Liver (tissue), 9 donors: ENCODE results near the gene NFATC1. TPM values are rescaled to one million over a fixed set of nuclear protein-coding genes. Genes with fewer than 3 reads are reported as not detected.

Source experiments
- DNase-seq: peaks from one replicate; pipeline ENCODE4 v3.0.0-alpha.2; 2017; ENCODE audit warnings: low spot score
- H3K27ac ChIP-seq, 2 donors: one replicate each; pipeline ENCODE4 v1.7.0; 2013; ENCODE audit warnings: inconsistent platforms in 2 of 2, low read length in 2 of 2, control low read depth in 1 of 2, low read depth in 1 of 2, mild to moderate bottlenecking in 1 of 2
- H3K27me3 ChIP-seq, 4 donors: one replicate each; pipeline versions ENCODE4 v1.6.1 to v1.7.0; 2013; ENCODE audit warnings: low read length in 3 of 4, inconsistent platforms in 1 of 4, mild to moderate bottlenecking in 1 of 4, moderate library complexity in 1 of 4; ENCODE audit not compliant: control insufficient read depth in 4 of 4, insufficient read depth in 4 of 4
- H3K36me3 ChIP-seq, 4 donors: one replicate each; pipeline versions ENCODE4 v1.6.1 to v1.7.0; 2013; ENCODE audit warnings: low read length in 3 of 4, mild to moderate bottlenecking in 3 of 4, low read depth in 1 of 4, moderate library complexity in 1 of 4; ENCODE audit not compliant: control insufficient read depth in 4 of 4, insufficient read depth in 3 of 4
- H3K4me1 ChIP-seq, 4 donors: one replicate each; pipeline versions ENCODE4 v1.6.1 to v1.7.0; 2013; ENCODE audit warnings: low read length in 3 of 4, mild to moderate bottlenecking in 3 of 4, moderate library complexity in 1 of 4; ENCODE audit not compliant: control insufficient read depth in 4 of 4, insufficient read depth in 4 of 4
- H3K4me3 ChIP-seq, 3 donors: one replicate each; pipeline versions ENCODE4 v1.6.1 to v1.7.0; 2013; ENCODE audit warnings: low read length in 3 of 3, control low read depth in 1 of 3, low read depth in 1 of 3, mild to moderate bottlenecking in 1 of 3
- H3K9ac ChIP-seq, 2 donors: one replicate each; pipeline ENCODE4 v1.7.0; 2013; ENCODE audit warnings: low read length in 2 of 2, mild to moderate bottlenecking in 2 of 2, moderate library complexity in 2 of 2, control low read depth in 1 of 2, low read depth in 1 of 2
- H3K9me3 ChIP-seq, 4 donors: one replicate each; pipeline versions ENCODE4 v1.6.1 to v1.7.0; 2013; ENCODE audit warnings: low read length in 3 of 4; ENCODE audit not compliant: control insufficient read depth in 4 of 4
- EGR1 ChIP-seq, 2 donors: IDR thresholded peaks; 2 replicates each; pipeline ENCODE4 v1.6.1; 2016 to 2018; ENCODE audit warnings: antibody characterized with exemption in 2 of 2, low read depth in 2 of 2
- HNF4A ChIP-seq, 2 donors: conservative IDR thresholded peaks; 2 replicates each; pipeline ENCODE4 v1.6.1; 2016; ENCODE audit warnings: antibody characterized with exemption in 2 of 2, mild to moderate bottlenecking in 2 of 2
- SP1 ChIP-seq: IDR thresholded peaks from 2 replicates; pipeline ENCODE4 v1.6.1; 2018; ENCODE audit warnings: antibody characterized with exemption, mild to moderate bottlenecking
- WGBS: extraction: QIAGEN DNeasy Blood & Tissue Kit; methylation state at CpG from one replicate; pipeline ENCODE4 v1.1.7; 2013; 5-methylcytosine and 5-hydroxymethylcytosine counted together
- polyA plus RNA-seq, 2 donors: library from polyadenylated mRNA; stranded (reverse) in 1 of 2; unstranded in 1 of 2; fragments of 200-250 nt in 1 of 2; fragments of >200 nt in 1 of 2; fragmentation: Nextera tagmentation in 1 of 2; extraction: Ambion mirVana in 1 of 2; gene quantifications; one replicate each; pipeline versions ENCODE4 v1.2.1 to v1.2.3, GENCODE V29; 2013 to 2015
- total RNA-seq, 2 donors: library from RNA; depleted of rRNA; stranded (reverse); fragments of >200 nt; gene quantifications; one replicate each; pipeline ENCODE4 v1.2.3, GENCODE V29; 2014
- TF ChIP-seq, protein P1 (sequence below): fragments of 150-350 bp; IDR thresholded peaks from 2 replicates; pipeline ENCODE4 v1.5.1; 2017; ENCODE audit warnings: improper control_type of control experiment, low read depth, low read length; ENCODE audit not compliant: missing input control
- TF ChIP-seq, protein P2 (sequence below): IDR thresholded peaks from 2 replicates; pipeline ENCODE4 v1.6.1; 2016; ENCODE audit warnings: antibody characterized with exemption
- donor health status: healthy.
- donor health status: healthy.
- donor health status: healthy.
- donor health status: healthy.
- donor health status: healthy.

The NFATC1 gene
- total and polyA plus RNA-seq, 4 donors, result 0.57 to 2.2 (median 1.3) TPM

DNA sequence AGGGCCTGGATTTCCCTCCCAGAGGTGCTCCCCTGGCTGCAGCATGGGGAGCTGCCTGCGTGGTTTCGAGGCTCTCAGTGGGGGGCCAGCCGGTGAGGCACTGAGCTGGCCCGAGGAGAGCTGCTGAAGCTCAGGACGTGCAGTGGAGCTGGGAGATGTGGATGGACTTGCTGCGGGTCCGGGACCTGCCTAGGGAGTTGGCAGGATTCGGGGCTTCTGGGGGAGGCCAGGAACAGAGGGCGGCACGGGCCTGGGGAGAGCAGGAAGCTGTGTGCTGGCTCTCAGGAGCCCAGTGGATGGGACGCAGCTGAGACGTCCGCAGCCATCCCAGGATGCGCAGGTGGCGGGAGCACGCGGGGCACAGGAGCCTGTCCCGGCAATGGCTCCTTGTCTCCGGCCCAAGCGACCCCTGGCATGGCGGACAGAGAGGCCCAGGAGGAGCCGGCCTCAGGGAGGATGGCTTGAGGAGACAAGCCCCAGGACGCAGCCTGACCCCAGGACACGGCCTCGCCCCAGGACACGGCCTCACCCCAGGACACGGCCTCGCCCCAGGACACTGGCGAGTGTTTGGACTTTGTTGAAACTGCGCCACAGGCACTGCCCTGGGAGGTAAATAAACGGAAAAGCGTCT is 116.1 kb downstream of the NFATC1 start:
- WGBS, result 82% methylated on average over 32 of the region's 32 CpGs
- Histone ChIP-seq H3K27me3 (no peaks in the 10 kb centered on the region), H3K36me3 (no peaks in the 10 kb centered on the region), H3K4me1 (peaks cover 0 to 12% (median 2%) of the 10 kb centered on the region in 4 donors), H3K9me3 (no peaks in the 10 kb centered on the region), H3K4me3 (no peak overlapping the region), H3K9ac (no peak overlapping the region), H3K27ac (no peak overlapping the region)
- DNase-seq, result no peak
- TF ChIP-seq, protein P1, sequence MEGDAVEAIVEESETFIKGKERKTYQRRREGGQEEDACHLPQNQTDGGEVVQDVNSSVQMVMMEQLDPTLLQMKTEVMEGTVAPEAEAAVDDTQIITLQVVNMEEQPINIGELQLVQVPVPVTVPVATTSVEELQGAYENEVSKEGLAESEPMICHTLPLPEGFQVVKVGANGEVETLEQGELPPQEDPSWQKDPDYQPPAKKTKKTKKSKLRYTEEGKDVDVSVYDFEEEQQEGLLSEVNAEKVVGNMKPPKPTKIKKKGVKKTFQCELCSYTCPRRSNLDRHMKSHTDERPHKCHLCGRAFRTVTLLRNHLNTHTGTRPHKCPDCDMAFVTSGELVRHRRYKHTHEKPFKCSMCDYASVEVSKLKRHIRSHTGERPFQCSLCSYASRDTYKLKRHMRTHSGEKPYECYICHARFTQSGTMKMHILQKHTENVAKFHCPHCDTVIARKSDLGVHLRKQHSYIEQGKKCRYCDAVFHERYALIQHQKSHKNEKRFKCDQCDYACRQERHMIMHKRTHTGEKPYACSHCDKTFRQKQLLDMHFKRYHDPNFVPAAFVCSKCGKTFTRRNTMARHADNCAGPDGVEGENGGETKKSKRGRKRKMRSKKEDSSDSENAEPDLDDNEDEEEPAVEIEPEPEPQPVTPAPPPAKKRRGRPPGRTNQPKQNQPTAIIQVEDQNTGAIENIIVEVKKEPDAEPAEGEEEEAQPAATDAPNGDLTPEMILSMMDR, result no peak

DNA sequence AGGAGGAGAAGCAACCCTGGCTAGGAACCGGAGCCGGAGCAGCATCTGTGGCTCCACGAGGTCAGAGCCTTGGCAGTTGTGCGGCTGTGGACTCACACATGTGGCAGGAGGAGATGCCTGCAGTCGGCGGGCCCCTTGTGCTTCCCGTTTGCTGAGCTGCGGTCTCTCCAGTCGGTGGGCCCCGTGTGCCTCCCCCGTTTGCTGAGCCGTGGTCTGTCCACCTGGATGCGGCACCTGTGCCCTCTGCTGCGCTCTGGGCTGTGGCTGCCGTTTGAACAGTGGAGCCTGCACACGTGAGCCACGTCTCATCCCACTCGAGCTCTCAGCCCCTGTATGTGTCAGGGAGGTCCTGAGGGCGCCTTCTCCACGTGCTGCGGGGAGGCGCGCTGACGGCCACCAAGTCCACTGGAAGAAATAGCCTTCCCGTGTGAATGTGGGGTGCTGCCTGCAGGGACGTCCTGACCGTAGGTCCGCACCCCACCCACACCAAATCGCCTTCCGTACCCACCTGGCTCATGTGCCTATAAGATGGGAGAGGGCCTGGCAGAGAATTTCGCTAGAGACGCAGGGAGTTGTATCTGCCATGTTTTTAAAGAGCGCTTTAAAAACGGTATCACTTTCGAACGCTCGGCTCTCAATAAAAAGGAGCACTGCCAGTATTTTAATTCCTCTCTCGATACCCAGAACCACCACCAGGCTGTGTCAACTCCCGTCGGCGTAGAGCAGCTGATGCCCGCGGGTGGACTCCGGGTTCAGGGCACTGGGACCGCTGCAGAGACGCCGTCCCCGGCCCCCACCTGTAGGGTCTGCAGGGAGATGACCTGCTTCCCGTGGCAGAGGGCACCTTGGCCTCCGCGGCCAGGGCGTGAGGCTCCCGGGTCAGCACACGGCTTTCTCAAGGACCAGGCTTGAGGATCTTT is 117.0 kb downstream of the NFATC1 start:
- TF ChIP-seq EGR1 (IDR thresholded peaks at IDR 0.05; ENCODE audit: low read depth in 2 of 2), result no peak
- TF ChIP-seq, protein P2, sequence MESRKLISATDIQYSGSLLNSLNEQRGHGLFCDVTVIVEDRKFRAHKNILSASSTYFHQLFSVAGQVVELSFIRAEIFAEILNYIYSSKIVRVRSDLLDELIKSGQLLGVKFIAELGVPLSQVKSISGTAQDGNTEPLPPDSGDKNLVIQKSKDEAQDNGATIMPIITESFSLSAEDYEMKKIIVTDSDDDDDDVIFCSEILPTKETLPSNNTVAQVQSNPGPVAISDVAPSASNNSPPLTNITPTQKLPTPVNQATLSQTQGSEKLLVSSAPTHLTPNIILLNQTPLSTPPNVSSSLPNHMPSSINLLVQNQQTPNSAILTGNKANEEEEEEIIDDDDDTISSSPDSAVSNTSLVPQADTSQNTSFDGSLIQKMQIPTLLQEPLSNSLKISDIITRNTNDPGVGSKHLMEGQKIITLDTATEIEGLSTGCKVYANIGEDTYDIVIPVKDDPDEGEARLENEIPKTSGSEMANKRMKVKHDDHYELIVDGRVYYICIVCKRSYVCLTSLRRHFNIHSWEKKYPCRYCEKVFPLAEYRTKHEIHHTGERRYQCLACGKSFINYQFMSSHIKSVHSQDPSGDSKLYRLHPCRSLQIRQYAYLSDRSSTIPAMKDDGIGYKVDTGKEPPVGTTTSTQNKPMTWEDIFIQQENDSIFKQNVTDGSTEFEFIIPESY, result no peak
- Histone ChIP-seq H3K36me3 (no peaks in the 10 kb centered on the region), H3K4me3 (no peak overlapping the region), H3K27me3 (no peaks in the 10 kb centered on the region), H3K9me3 (no peaks in the 10 kb centered on the region), H3K27ac (no peak overlapping the region), H3K9ac (no peak overlapping the region), H3K4me1 (peaks cover 0 to 6% (median 0%) of the 10 kb centered on the region in 4 donors)
- 93% methylated on average over 54 of the region's 54 CpGs for WGBS
- no peak for DNase-seq

DNA sequence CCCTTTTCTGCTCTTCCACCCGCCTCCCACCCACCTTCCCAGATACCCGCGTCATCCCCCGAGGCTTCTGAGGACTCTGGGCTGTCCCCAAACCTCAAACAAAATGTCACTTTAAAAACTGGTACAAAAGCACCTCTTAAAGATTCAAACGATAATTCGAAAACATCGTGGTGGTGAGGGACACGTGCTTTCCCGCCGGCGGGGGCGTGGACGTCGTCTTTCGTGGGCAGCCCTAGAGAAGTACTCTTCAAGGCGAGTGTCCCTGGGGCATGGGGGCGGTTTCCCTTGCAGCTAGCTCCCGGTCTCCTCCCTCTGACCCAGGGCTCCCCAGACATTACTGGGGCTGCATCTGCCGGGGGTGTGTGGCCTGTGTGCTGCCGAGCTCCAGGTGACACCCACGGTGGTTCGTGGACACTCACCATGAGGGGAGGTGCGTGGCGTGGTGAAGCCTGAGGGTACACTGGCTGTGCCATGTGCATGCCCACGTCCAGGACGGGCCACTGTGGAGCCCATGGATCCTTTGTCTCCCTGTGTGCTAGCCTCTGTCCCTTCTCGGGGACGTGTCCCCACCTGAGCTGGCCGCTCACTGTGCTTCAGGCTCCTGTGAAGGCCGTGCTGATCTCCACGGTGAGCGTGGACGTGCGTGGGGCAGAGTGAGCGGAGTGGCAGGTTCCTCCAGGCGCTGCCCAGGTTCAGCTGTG is 117.8 kb downstream of the NFATC1 start:
- Histone ChIP-seq H3K27me3 (no peaks in the 10 kb centered on the region), H3K9me3 (no peaks in the 10 kb centered on the region), H3K4me1 (peaks cover 0 to under 1% (median 0%) of the 10 kb centered on the region in 4 donors), H3K9ac (no peak overlapping the region), H3K36me3 (no peaks in the 10 kb centered on the region), H3K4me3 (no peak overlapping the region), H3K27ac (no peak overlapping the region)
- no peak for TF ChIP-seq SP1
- no peak for TF ChIP-seq HNF4A (conservative IDR thresholded peaks at IDR 0.05)
- DNase-seq, result no peak
- WGBS, result 94% methylated on average over 36 of the region's 36 CpGs
